ENCODE data around the gene CHST5. TPM values are rescaled to one million over a fixed set of nuclear protein-coding genes. Genes with fewer than 3 reads are reported as not detected.

The CHST5 gene
- polyA plus RNA-seq, 1 of the 3 experiments (the other 2 are of a cell fraction), result 0.49 TPM

- TF ChIP-seq TAF1 (IDR thresholded peaks at IDR 0.05; ENCODE audit: borderline replicate concordance, low read depth, low read length), result peak; percentile 15; the same call in 1 of the 2 replicates
- no peak for TF ChIP-seq REST (IDR thresholded peaks at IDR 0.05; ENCODE audit: low read depth, low read length)
- TF ChIP-seq ELF1 (IDR thresholded peaks at IDR 0.05), result no peak
- TF ChIP-seq JUND (IDR thresholded peaks at IDR 0.05), result no peak
- TF ChIP-seq EZH2phosphoT487 (IDR thresholded peaks at IDR 0.05; ENCODE audit: borderline replicate concordance, low read depth), result no peak
- TF ChIP-seq NRF1 (IDR thresholded peaks at IDR 0.05; ENCODE audit: low read depth, low read length), result no peak
- TF ChIP-seq GABPA (IDR thresholded peaks at IDR 0.05; ENCODE audit: low read depth), result no peak; the same call in 1 of the 2 replicates
- TF ChIP-seq CTCF (IDR thresholded peaks at IDR 0.05), result no peak
- no peak for TF ChIP-seq FOXJ3 (CRISPR knock-in tag; IDR thresholded peaks at IDR 0.05)
- TF ChIP-seq FOSL2 (IDR thresholded peaks at IDR 0.05; ENCODE audit: borderline replicate concordance, low read depth), result no peak
- no peak for TF ChIP-seq TCF12 (IDR thresholded peaks at IDR 0.05)
- no peak for TF ChIP-seq RAD21 (IDR thresholded peaks at IDR 0.05; ENCODE audit: low read length)
- no peak for TF ChIP-seq USF2 (IDR thresholded peaks at IDR 0.05; ENCODE audit: borderline replicate concordance, low read depth, low read length)
- TF ChIP-seq MEF2A (IDR thresholded peaks at IDR 0.05; ENCODE audit: borderline replicate concordance, low read depth), result no peak
- TF ChIP-seq RXRA (IDR thresholded peaks at IDR 0.05; ENCODE audit: borderline replicate concordance, low read depth), result no peak
- peak; percentile 78; the same call in 1 of the 2 replicates for TF ChIP-seq SIN3A (IDR thresholded peaks at IDR 0.05; ENCODE audit: borderline replicate concordance, low read depth, low read length)
- TF ChIP-seq NFIC (IDR thresholded peaks at IDR 0.05; ENCODE audit: borderline replicate concordance), result no peak
- peak; percentile 58 for TF ChIP-seq MAX (IDR thresholded peaks at IDR 0.05; ENCODE audit: low read depth)
- peak; percentile 52 for TF ChIP-seq CHD2 (IDR thresholded peaks at IDR 0.05; ENCODE audit: low read length, partially characterized antibody)
- no peak for TF ChIP-seq USF1 (IDR thresholded peaks at IDR 0.05; ENCODE audit: borderline replicate concordance, low read depth)
- peak; percentile 63; the same call in 1 of the 2 replicates for TF ChIP-seq YY1 (IDR thresholded peaks at IDR 0.05; ENCODE audit: low read depth)
- peak; percentile 54; the same call in 1 of the 2 replicates for TF ChIP-seq POLR2AphosphoS5 (IDR thresholded peaks at IDR 0.05; ENCODE audit: low read depth, low read length)
- TF ChIP-seq SMC3 (IDR thresholded peaks at IDR 0.05; ENCODE audit: low read depth, low read length), result no peak
- TF ChIP-seq EP300 (IDR thresholded peaks at IDR 0.05; ENCODE audit: borderline replicate concordance in 1 of 2, low read depth in 1 of 2, low read length in 1 of 2), result no peak
- TF ChIP-seq RFX5 (IDR thresholded peaks at IDR 0.05; ENCODE audit: low read length), result no peak; the same call in 1 of the 2 replicates
These were observed 19.4 kb upstream of the CHST5 start (continued) for GRCh38 chr16:75555213-75555706.

Measured in SK-N-SH (cell line).